Testis (tissue), 3 donors: ENCODE measurements around the gene CACNB2. TPM values are rescaled to one million over a fixed set of nuclear protein-coding genes. Genes with fewer than 3 reads are reported as not detected.
"Not testable (repeated sequence)": the region's sequence is repeated elsewhere in the genome, so short reads cannot be mapped to it uniquely, and the experiment has no call there.

Experiments
- DNase-seq: peaks from one replicate; pipeline ENCODE4 v3.0.0-alpha.2; 2019
- H3K27ac ChIP-seq, 2 donors: fragments of 200-600 bp; sonication (generic); one replicate each; pipeline ENCODE4 v1.5.1; 2019
- H3K27me3 ChIP-seq: fragments of 200-600 bp; sonication (generic); one replicate; pipeline ENCODE4 v1.5.1; 2019
- H3K36me3 ChIP-seq: fragments of 200-600 bp; sonication (generic); one replicate; pipeline ENCODE4 v1.5.1; 2017; ENCODE audit warnings: low read depth; ENCODE audit errors: missing control alignments
- H3K4me1 ChIP-seq: fragments of 200-600 bp; sonication (generic); one replicate; pipeline ENCODE4 v1.5.1; 2019
- H3K4me3 ChIP-seq, 2 donors: fragments of 200-600 bp; sonication (generic); one replicate each; pipeline ENCODE4 v1.5.1; 2017 to 2019
- H3K9me3 ChIP-seq: fragments of 200-600 bp; sonication (generic); one replicate; pipeline ENCODE4 v1.5.1; 2017
- CTCF ChIP-seq, 3 experiments: fragments of 450-650 bp in 2 of 3; fragments of 200-600 bp in 1 of 3; sonication (generic) in 1 of 3; IDR thresholded peaks; one replicate each; pipeline ENCODE4 v1.5.1; 2016 to 2019; ENCODE audit warnings: antibody characterized with exemption in 3 of 3, mild to moderate bottlenecking in 2 of 3, moderate library complexity in 1 of 3
- POLR2A ChIP-seq: fragments of 450-650 bp; IDR thresholded peaks from one replicate; pipeline ENCODE4 v1.6.1; 2017; ENCODE audit warnings: antibody characterized with exemption, mild to moderate bottlenecking, moderate library complexity
- WGBS, 2 donors: methylation state at CpG; one replicate each; pipeline ENCODE4 v1.1.5; 2018; 5-methylcytosine and 5-hydroxymethylcytosine counted together
- intact Hi-C: fragments of 100-400 bp; cut with DNase I; formaldehyde crosslinking; loops from one replicate; pipeline ENCODE4 v1.15.1; 2023; ENCODE audit warnings: low total_unique reads
- polyA plus RNA-seq: library from polyadenylated mRNA; stranded (reverse); fragments of 350-450 nt; fragmentation: Illumina TruSeq; extraction: RNeasy Lipid Tissue Mini Kit (QIAGEN cat#74804); gene quantifications from one replicate; pipeline ENCODE4 v1.2.3, GENCODE V29; 2014; ENCODE audit warnings: low read depth, low replicate concordance; ENCODE audit not compliant: insufficient read depth
- total RNA-seq, 2 donors: library from RNA; depleted of rRNA; stranded (reverse); fragments of >200 nt; gene quantifications; one replicate each; pipeline ENCODE4 v1.2.3, GENCODE V29; 2016

Gene CACNB2
- total and polyA plus RNA-seq, 3 donors from 2014 or later: 1.3 to 4.8 (median 1.4) TPM

- intact Hi-C loops: no loop called here
- TF ChIP-seq POLR2A: no peak
- no peak for TF ChIP-seq CTCF (IDR thresholded peaks at IDR 0.05)
- no peaks in the 10 kb centered on the region for H3K9me3 ChIP-seq
- no peaks in the 10 kb centered on the region for H3K36me3 ChIP-seq
- no peaks in the 10 kb centered on the region for H3K4me1 ChIP-seq
- no peaks in the 10 kb centered on the region for H3K27me3 ChIP-seq
- H3K27ac ChIP-seq: no peak overlapping the region
- no peak for DNase-seq
- H3K4me3 ChIP-seq: no peak overlapping the region
- WGBS, 2 donors: 79% methylated on average over 5 of the region's 5 CpGs
Observed at GRCh38 chr10:18565006-18565405, 424.8 kb downstream of the CACNB2 start.

- no peak for TF ChIP-seq CTCF (IDR thresholded peaks at IDR 0.05)
- TF ChIP-seq POLR2A: no peak
- no peak overlapping the region for H3K27ac ChIP-seq
- intact Hi-C loops: no loop called here
- no peak for DNase-seq
- no peak overlapping the region for H3K4me3 ChIP-seq
- 81 to 91% methylated on average over 4 of the region's 4 CpGs for WGBS, 2 donors
- H3K4me1 ChIP-seq: no peaks in the 10 kb centered on the region
- no peaks in the 10 kb centered on the region for H3K27me3 ChIP-seq
- H3K9me3 ChIP-seq: no peaks in the 10 kb centered on the region
- no peaks in the 10 kb centered on the region for H3K36me3 ChIP-seq
Observed at GRCh38 chr10:18566177-18566576, 426.0 kb downstream of the CACNB2 start.

GRCh38 chr10:18567343-18567856 lies 427.2 kb downstream of the CACNB2 start:
- intact Hi-C loops: no loop called here
- no peak for TF ChIP-seq CTCF (IDR thresholded peaks at IDR 0.05)
- no peak for TF ChIP-seq POLR2A
- 90 to 93% methylated on average over 3 of the region's 3 CpGs for WGBS, 2 donors

GRCh38 chr10:18570386-18570785 lies 430.2 kb downstream of the CACNB2 start:
- H3K36me3 ChIP-seq, H3K27me3 ChIP-seq, H3K4me1 ChIP-seq, H3K9me3 ChIP-seq, H3K4me3 ChIP-seq, DNase-seq, intact Hi-C loops, H3K27ac ChIP-seq: not testable (repeated sequence)
- 92 to 95% methylated on average over 2 of the region's 2 CpGs for WGBS, 2 donors

More at GRCh38 chr10:18567343-18567856, 427.2 kb downstream of the CACNB2 start:
- Histone ChIP-seq H3K27me3 (no peaks in the 10 kb centered on the region), H3K27ac (no peak overlapping the region), H3K4me3 (no peak overlapping the region), H3K4me1 (no peaks in the 10 kb centered on the region), H3K9me3 (no peaks in the 10 kb centered on the region), H3K36me3 (no peaks in the 10 kb centered on the region)
- no peak for DNase-seq

- H3K4me3 ChIP-seq: no peak overlapping the region
- TF ChIP-seq POLR2A: no peak
- no peak for TF ChIP-seq CTCF (IDR thresholded peaks at IDR 0.05)
- no peaks in the 10 kb centered on the region for H3K9me3 ChIP-seq
- H3K27me3 ChIP-seq: no peaks in the 10 kb centered on the region
- no peaks in the 10 kb centered on the region for H3K4me1 ChIP-seq
- H3K27ac ChIP-seq: no peak overlapping the region
- intact Hi-C loops: no loop called here
- no peaks in the 10 kb centered on the region for H3K36me3 ChIP-seq
- DNase-seq: no peak
Observed at GRCh38 chr10:18571076-18571475, 430.9 kb downstream of the CACNB2 start.
